WTC11 (cell line): ENCODE measurements around the gene TAF6. TPM values are rescaled to one million over a fixed set of nuclear protein-coding genes. Genes with fewer than 3 reads are reported as not detected.

Experiments
- ATAC-seq: fragments of 200-7000 bp; cut with Tn5 transposase; 2 replicates; pipeline ENCODE4 v1.10.0; 2021; ENCODE audit warnings: mild to moderate bottlenecking, moderate library complexity
- CTCF ChIA-PET: fragments of 300-600 bp; sonication (Branson Sonifier 250); formaldehyde crosslinking; loops from one replicate; lab custom pipeline; 2021; ENCODE audit warnings: antibody characterized with exemption; lab: Charles Lee
- POLR2A ChIA-PET: fragments of 350-600 bp; sonication (Branson Sonifier 250); formaldehyde crosslinking; loops from one replicate; lab custom pipeline; 2021; ENCODE audit warnings: antibody characterized with exemption; lab: Charles Lee
- DNase-seq: peaks from one replicate; pipeline ENCODE4 v3.0.0; 2021; ENCODE audit warnings: low spot score
- H3K27ac Mint-ChIP-seq: 2 replicates; pipeline ENCODE4 v1.8.0; 2021; ENCODE audit warnings: mixed read lengths
- H3K27me3 Mint-ChIP-seq: 2 replicates; pipeline ENCODE4 v1.8.0; 2021; ENCODE audit warnings: low read depth, mild to moderate bottlenecking, moderate library complexity, mixed read lengths
- H3K36me3 Mint-ChIP-seq: 2 replicates; pipeline ENCODE4 v1.8.0; 2021; ENCODE audit warnings: mixed read lengths
- H3K4me1 Mint-ChIP-seq: 2 replicates; pipeline ENCODE4 v1.8.0; 2022; ENCODE audit warnings: mixed read lengths
- H3K4me3 Mint-ChIP-seq: 2 replicates; pipeline ENCODE4 v1.8.0; 2021; ENCODE audit warnings: mild to moderate bottlenecking, moderate library complexity, mixed read lengths
- H3K9me3 Mint-ChIP-seq: 2 replicates; pipeline ENCODE4 v1.8.0; 2021; ENCODE audit warnings: mixed read lengths
- AR ChIP-seq: fragments of 250-450 bp; sonication (Bioruptor Pico); IDR thresholded peaks from 2 replicates; pipeline ENCODE4 v1.9.0; 2021; ENCODE audit warnings: mild to moderate bottlenecking
- ATF1 ChIP-seq: sonication (generic); formaldehyde crosslinking; IDR thresholded peaks from 2 replicates; pipeline ENCODE4 v1.8.1; 2023; ENCODE audit warnings: mild to moderate bottlenecking, moderate library complexity, missing genetic modification reagents
- CREM ChIP-seq: sonication (generic); formaldehyde crosslinking; IDR thresholded peaks from 2 replicates; pipeline ENCODE4 v1.8.1; 2022; ENCODE audit warnings: mild to moderate bottlenecking, missing genetic modification reagents, moderate library complexity
- ELF4 ChIP-seq: sonication (generic); formaldehyde crosslinking; IDR thresholded peaks from 2 replicates; pipeline ENCODE4 v1.8.1; 2022; ENCODE audit warnings: low read depth, mild to moderate bottlenecking, moderate library complexity, missing genetic modification reagents
- ERG ChIP-seq: fragments of 250-450 bp; sonication (Bioruptor Pico); IDR thresholded peaks from 2 replicates; pipeline ENCODE4 v1.8.0; 2021; ENCODE audit warnings: mild to moderate bottlenecking
- IRF2 ChIP-seq: sonication (generic); formaldehyde crosslinking; IDR thresholded peaks from 2 replicates; pipeline ENCODE4 v1.8.0; 2022; ENCODE audit warnings: low read depth, missing genetic modification reagents, borderline replicate concordance
- JUN ChIP-seq: sonication (generic); formaldehyde crosslinking; IDR thresholded peaks from 2 replicates; pipeline ENCODE4 v1.8.0; 2023; ENCODE audit warnings: mild to moderate bottlenecking, missing genetic modification reagents
- KAT7 ChIP-seq: sonication (generic); formaldehyde crosslinking; IDR thresholded peaks from 2 replicates; pipeline ENCODE4 v1.8.1; 2023; ENCODE audit warnings: missing genetic modification reagents, mild to moderate bottlenecking, borderline replicate concordance
- MYBL2 ChIP-seq: sonication (generic); formaldehyde crosslinking; IDR thresholded peaks from 2 replicates; pipeline ENCODE4 v1.8.1; 2023; ENCODE audit warnings: mild to moderate bottlenecking, moderate library complexity, missing genetic modification reagents
- NFATC4 ChIP-seq: fragments of 250-450 bp; sonication (Bioruptor Pico); IDR thresholded peaks from 2 replicates; pipeline ENCODE4 v1.9.0; 2021; ENCODE audit warnings: mild to moderate bottlenecking
- NR1H2 ChIP-seq: sonication (generic); formaldehyde crosslinking; IDR thresholded peaks from 2 replicates; pipeline ENCODE4 v1.9.0; 2021; ENCODE audit warnings: mild to moderate bottlenecking, moderate library complexity, missing genetic modification reagents
- RELA ChIP-seq: sonication (generic); formaldehyde crosslinking; IDR thresholded peaks from 2 replicates; pipeline ENCODE4 v1.8.1; 2022; ENCODE audit warnings: missing genetic modification reagents, mild to moderate bottlenecking, borderline replicate concordance
- USF1 ChIP-seq: sonication (generic); formaldehyde crosslinking; IDR thresholded peaks from 2 replicates; pipeline ENCODE4 v1.8.0; 2022; ENCODE audit warnings: mild to moderate bottlenecking, missing genetic modification reagents
- ZBTB21 ChIP-seq: sonication (generic); formaldehyde crosslinking; IDR thresholded peaks from 2 replicates; pipeline ENCODE4 v1.8.1; 2023; ENCODE audit warnings: mild to moderate bottlenecking, missing genetic modification reagents, borderline replicate concordance
- ZBTB43 ChIP-seq: sonication (generic); formaldehyde crosslinking; IDR thresholded peaks from 2 replicates; pipeline ENCODE4 v1.8.1; 2023; ENCODE audit warnings: mild to moderate bottlenecking, missing genetic modification reagents
- ZMAT4 ChIP-seq: fragments of 250-450 bp; sonication (Bioruptor Pico); IDR thresholded peaks from 2 replicates; pipeline ENCODE4 v1.9.0; 2021; ENCODE audit warnings: mild to moderate bottlenecking
- ZNF121 ChIP-seq: sonication (generic); formaldehyde crosslinking; IDR thresholded peaks from 2 replicates; pipeline ENCODE4 v1.8.0; 2023; ENCODE audit warnings: missing genetic modification reagents
- ZNF219 ChIP-seq: sonication (generic); formaldehyde crosslinking; IDR thresholded peaks from 2 replicates; pipeline ENCODE4 v1.8.0; 2023; ENCODE audit warnings: missing genetic modification reagents, mild to moderate bottlenecking, borderline replicate concordance
- ZNF263 ChIP-seq: sonication (generic); formaldehyde crosslinking; IDR thresholded peaks from 2 replicates; pipeline ENCODE4 v1.8.1; 2022; ENCODE audit warnings: low read depth, mild to moderate bottlenecking, moderate library complexity, missing genetic modification reagents
- ZNF425 ChIP-seq: fragments of 250-450 bp; sonication (Bioruptor Pico); conservative IDR thresholded peaks from 2 replicates; pipeline ENCODE4 v1.9.0; 2021; ENCODE audit warnings: mild to moderate bottlenecking
- total RNA-seq: library from RNA; stranded (reverse); gene quantifications from 3 replicates; pipeline ENCODE4 v1.2.3, GENCODE V29; 2021

Gene TAF6
- total RNA-seq, 1 experiment from 2014 or later, result 121 TPM

- Mint-ChIP-seq H3K36me3 (peaks cover 24% of the 10 kb centered on the region), H3K27me3 (no peaks in the 10 kb centered on the region), H3K27ac (no peak overlapping the region; the same call in 1 of the 2 replicates), H3K4me1 (peaks cover 35% of the 10 kb centered on the region), H3K4me3 (peak overlapping the region; percentile 75), H3K9me3 (no peaks in the 10 kb centered on the region)
- ATAC-seq, result no peak
- ChIA-PET POLR2A (interaction anchor here (0.5 to 0.6 kb wide), 2 partner anchors 8 to 765 kb away, joined by 3 read pairs; partner anchors contain the start of gene LAMTOR4), CTCF (interaction anchor here (1.4 to 1.8 kb wide), 4 partner anchors 8 to 26 kb away, joined by 3 to 6 read pairs (median 6); partner anchors contain the start of genes GAL3ST4 and LAMTOR4)
- TF ChIP-seq ZNF219 (CRISPR knock-in tag) (no peak), JUN (CRISPR knock-in tag) (no peak), ELF4 (CRISPR knock-in tag) (no peak), ZBTB43 (CRISPR knock-in tag) (no peak), ZBTB21 (CRISPR knock-in tag) (no peak), ERG (no peak), ZNF263 (CRISPR knock-in tag) (no peak), NR1H2 (CRISPR knock-in tag) (no peak), ATF1 (CRISPR knock-in tag) (no peak), IRF2 (CRISPR knock-in tag) (no peak), ZMAT4 (no peak), ZNF121 (no peak), CREM (CRISPR knock-in tag) (no peak), MYBL2 (CRISPR knock-in tag) (no peak), USF1 (no peak), KAT7 (CRISPR knock-in tag) (no peak), AR (CRISPR knock-in tag) (no peak), NFATC4 (CRISPR knock-in tag) (no peak), ZNF425 (CRISPR knock-in tag) (no peak), RELA (CRISPR knock-in tag) (no peak)
- no peak for DNase-seq
Observed at GRCh38 chr7:100157069-100157333, 37.8 kb upstream of the TAF6 start.
